ENCODE measurements around the gene KANSL1L.

DNA sequence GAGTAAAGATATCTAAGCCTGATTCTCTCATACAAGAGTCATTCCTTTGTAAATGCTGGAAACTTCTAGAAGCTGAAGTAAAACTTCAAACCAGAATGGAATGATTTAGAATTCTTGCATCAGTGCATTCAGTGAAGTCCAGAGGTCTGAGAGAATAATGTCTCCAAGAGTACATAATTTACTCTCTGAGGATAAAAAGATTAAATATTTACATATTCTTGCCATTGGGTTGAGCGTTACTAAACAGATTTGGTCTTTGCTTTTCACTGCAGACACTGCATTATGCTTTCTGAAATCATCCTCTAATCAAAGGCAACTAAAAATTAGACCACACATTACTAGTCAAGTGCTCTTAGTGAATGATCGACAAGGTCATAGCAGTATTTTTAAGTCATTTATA is 26.5 kb upstream of the KANSL1L start:
- TF ChIP-seq EZH2 (IDR thresholded peaks at IDR 0.05) (no peak), POLR2AphosphoS5 (IDR thresholded peaks at IDR 0.05; ENCODE audit: borderline replicate concordance, low read depth, low read length) (no peak)

All from SK-N-MC (cell line).